Stimulated activated CD4-positive, alpha-beta T cell treated with anti-CD3 and anti-CD28 coated beads, Interleukin-12 subunit alpha, Interleukin-12 subunit beta, amount 100 ng/mL, for 4 hours (primary cell): ENCODE measurements around the gene PAX4.
A peak's percentile ranks its signal among the peaks of the same experiment; 100 is the strongest.
"Not testable (repeated sequence)": the region's sequence is repeated elsewhere in the genome, so short reads cannot be mapped to it uniquely, and the experiment has no call there.

Source experiments
- DNase-seq: peaks from one replicate; pipeline ENCODE4 v3.0.0-alpha.2; 2020

PAX4 gene

DNA sequence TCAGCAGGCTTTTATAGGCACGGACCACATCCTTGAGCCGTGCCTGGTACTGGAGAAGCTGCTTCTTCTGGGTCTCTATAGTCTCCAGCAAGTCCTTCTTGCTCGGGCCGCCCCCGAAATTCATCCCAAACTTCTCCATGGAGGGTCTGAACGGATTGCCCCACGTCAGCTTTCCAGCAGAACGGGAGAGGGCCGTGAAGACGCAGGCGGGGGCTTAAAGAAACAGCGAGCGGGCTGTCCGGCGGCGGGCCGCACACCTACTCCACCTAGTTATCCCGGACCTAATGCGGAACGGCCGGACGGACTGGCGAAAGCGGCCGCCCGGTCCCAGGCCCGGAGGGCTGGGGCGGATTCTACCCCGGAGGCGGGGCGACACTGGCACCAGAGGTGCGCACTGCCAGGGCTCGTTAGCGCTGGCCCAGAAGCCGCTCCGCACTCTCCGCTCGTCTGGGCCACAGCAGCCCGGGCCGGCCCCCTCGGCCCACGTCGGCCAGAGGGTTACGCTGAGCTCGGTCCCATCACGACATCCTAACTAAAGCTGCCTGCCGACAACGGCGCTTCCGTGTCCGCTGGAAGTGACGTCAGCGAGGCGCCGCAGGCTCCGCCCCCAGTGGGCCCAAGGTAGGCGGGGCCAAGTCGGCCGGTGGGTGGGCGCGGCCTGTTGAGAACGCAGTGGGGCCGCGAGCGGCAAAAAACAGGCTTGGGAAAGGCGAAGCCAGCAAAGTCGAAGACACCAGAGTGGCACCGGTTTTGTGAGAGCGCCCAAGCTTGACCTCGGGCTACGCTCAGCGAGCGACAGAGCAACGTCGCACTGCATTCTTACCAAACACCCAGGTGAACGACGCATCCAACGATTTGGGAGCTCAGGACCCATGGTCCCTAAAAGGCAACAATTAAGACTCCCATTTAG is 32.6 kb downstream of the PAX4 start, which contains the start of gene GCC1:
Gene GCC1 (minus strand): TSS at position 553 of the 910 bp plus-strand sequence. CDS start 414 bp downstream, at position 139.
- DNase-seq, result peak; percentile 93

DNA sequence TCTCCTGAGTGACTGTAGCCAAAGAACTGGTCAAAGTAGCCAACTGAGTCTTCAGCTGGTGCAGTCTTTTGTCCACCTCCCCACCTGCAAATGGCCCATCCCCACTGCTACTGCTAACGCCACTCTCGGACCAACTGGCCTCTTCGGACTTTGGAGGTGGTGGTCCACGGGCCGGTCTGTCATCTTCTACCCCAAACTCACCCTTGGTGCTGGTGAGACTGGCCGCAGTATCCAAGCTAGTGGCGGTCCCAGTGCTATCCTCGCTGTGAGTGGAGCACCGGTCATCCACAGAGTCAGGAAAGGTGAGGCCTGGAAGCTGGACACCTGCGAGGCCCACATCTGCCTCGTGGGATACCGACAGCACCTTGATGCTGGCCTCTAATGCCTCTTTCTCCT is 33.3 kb downstream of the PAX4 start:
- DNase-seq, result no peak

DNA sequence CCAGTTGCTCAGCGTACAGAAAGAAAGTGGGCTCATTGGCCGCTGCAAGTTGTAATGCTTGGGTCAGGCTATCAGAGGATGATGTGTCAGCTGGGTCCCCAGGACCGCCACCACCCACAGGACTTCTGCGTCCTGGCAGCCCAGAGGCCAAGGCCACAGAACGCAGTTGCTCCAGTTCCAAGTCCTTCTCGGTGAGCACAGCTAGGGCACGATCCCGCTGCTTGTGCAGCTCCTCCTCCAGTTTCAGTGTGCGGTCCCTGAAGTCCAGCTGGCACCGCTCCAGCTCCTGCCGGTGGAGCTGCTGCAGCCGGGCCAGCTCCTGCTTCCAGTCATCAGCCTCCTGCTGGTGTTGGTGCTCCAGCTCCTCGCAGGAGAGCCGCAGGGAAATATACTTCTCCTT is 35.6 kb downstream of the PAX4 start:
- no peak for DNase-seq

DNA sequence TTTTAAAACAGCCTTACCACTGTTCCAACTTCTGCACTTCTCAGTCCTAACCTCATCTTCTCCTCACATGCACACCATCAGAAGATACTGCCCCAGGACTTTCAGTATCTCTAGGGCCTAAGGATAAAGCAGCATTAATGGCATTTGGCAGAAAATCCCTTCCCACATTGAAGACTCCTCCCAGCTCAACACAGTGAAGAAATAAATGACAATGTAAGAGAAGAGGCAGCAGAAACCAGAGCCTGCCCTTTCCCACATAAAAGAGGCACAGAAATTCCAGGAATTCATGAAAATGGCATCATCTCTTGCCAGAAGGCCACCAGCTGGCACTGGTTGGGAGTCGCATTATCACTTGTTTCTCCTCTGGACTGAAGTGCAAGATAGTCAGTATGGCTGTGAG is 36.2 kb downstream of the PAX4 start:
- DNase-seq, result no peak

DNA sequence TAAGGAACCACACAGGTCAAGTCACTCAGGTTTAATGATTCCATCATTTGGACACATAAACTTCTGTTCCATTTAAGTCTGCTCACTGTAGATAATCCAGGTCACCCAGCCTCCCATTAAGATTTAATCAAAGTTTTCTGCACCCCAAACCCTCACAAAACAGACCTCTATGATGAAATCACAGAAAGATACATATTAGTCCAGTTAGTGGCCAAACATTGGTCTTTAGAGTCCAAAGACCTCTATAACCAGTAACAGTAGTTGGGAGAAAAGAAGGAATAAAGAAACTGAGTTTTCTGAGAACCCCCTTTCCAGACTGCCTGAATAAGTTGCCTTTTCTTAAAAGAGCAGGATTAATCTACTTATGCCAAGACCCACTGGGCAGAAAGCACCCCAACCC is 37.3 kb downstream of the PAX4 start:
- DNase-seq, result no peak

DNA sequence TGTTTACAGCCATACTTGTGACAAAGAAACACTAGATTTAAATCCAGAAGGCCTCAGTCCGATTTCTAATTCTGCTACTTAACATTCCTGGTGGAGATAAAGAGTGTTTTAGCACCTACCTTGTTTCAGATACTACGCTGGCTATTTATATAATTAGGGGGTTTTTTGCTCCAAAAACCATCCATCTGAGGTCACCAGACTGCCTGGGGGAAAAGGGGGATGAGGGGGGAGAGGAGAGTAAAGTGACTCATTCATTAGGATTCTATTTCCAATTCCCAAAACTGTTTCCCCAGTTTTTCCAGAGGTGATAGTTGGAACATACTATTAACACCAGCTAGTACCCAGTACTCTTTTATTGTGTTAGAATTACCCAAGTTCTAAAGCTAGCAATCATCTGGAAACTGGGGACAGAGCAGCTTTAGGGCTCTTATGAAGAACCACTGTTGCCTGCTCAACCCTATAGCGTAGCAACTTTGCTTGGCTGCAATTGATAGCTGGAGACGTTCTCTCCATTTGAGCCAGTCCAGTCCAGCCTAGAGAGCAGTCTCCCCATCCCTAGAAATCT is 39.1 kb downstream of the PAX4 start:
- no peak for DNase-seq

DNA sequence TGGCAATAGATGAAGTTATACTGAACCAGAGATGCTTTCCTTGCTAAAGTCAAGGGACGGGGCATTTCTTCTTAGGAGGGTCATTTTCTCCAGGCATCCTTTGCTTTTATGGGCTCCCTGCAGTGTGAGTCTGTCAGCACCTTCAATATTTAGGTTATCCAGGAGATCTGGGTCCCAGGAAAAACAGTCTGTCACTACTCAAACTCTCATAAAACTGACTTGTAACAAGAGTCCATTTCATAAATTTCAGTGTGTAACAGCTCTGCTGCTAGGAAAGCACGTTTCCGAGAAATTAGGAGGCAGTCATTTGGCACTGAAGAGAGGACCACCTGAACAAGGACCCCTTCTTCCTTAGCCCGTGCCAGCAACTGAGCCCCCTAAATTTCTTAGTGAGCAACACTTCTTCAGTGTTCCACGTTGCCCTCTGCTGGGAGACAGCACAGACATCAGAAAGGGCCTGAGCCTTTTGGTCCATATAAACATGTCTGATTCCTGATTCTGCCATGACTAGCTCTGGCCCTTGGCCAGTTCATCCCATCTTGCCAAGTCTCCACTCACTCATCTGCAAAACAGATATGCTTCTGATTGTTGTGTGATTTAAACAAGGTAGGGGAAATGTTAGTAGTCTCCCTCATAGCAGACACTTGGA is 39.8 kb downstream of the PAX4 start:
- DNase-seq, result no peak

DNA sequence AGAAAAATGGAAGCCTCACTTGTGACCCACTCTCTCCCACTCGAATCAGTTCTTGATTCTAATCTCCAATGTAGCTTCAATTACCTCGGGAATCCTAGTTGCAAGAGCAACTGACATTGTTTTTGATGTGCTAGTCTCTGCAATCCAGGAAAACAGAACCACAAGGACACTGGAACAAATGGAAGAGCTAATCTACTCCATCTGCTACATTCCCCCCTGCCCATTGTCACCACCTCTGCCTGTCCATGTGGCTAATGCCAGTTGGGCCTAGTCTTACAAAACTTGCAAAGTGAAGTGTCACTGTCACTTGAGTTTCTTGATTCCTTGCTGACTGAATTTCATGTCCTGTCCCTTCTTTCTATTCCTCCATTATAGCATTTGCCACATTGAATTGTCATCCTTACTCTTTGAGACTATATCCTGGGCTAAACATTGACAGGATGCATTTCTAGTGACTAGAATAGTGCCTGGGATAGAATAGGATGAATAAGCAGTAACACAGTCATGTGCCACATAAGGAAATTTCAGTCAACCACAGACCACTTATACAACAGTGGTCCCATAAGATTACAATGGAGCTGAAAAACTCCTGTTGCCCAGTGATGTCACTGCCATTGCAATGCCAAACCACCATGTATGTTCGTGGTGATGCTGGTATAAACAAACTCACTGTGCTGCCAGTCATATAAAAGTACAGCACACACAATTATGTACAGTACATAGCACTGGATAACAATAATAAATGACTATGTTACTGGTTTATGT is 46.0 kb downstream of the PAX4 start:
- DNase-seq, result no peak

DNA sequence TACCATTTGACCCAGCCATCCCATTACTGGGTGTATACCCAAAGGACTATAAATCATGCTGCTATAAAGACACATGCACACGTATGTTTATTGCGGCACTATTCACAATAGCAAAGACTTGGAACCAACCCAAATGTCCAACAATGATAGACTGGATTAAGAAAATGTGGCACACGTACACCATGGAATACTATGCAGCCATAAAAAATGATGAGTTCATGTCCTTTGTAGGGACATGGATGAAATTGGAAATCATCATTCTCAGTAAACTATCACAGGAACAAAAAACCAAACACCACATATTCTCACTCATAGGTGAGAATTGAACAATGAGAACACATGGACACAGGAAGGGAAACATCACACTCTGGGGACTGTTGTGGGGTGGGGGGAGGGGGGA is 49.9 kb downstream of the PAX4 start:
- not testable (repeated sequence) for DNase-seq

DNA sequence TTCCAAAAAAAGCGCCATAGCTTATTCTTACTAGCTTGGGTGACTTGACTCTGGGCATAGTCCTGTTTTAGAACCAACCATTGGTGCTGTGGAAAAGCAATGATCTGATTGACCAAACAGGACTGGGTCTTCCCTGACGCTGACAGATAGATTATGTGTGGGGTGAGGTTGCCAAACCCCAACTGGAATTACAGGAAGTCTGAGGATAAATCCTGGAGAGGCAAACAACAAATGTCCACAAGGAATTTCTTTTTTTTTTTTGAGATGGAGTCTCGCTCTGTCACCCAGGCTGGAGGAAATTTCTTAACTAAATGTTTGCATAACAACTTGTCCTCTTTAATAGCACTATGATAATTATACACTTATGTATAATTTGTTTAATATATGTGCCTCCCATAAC is 51.7 kb downstream of the PAX4 start:
- DNase-seq, result no peak
